ENCODE results near the gene PDZRN4.
"Not testable (repeated sequence)": the region's sequence is repeated elsewhere in the genome, so short reads cannot be mapped to it uniquely, and the experiment has no call there.

PDZRN4 gene

DNA sequence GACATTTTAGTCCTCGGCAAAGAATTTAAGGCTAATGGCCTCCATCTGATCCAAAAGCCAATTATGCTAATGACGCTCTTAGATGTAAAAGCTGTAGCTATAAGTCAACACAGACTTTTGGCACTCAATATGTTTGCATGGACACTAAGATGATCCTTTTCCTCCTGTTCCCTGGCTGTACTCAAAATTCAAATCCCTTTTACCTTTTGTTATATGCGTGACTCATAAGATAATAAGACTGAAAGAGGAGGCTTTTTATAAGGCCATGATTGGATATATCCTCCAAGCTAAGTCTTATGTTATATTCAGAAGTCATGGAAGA is 89.8 kb downstream of the PDZRN4 start:
- TF ChIP-seq, protein P1, sequence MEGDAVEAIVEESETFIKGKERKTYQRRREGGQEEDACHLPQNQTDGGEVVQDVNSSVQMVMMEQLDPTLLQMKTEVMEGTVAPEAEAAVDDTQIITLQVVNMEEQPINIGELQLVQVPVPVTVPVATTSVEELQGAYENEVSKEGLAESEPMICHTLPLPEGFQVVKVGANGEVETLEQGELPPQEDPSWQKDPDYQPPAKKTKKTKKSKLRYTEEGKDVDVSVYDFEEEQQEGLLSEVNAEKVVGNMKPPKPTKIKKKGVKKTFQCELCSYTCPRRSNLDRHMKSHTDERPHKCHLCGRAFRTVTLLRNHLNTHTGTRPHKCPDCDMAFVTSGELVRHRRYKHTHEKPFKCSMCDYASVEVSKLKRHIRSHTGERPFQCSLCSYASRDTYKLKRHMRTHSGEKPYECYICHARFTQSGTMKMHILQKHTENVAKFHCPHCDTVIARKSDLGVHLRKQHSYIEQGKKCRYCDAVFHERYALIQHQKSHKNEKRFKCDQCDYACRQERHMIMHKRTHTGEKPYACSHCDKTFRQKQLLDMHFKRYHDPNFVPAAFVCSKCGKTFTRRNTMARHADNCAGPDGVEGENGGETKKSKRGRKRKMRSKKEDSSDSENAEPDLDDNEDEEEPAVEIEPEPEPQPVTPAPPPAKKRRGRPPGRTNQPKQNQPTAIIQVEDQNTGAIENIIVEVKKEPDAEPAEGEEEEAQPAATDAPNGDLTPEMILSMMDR (IDR thresholded peaks at IDR 0.05; ENCODE audit: low read length, missing control alignments), result no peak
- DNase-seq (ENCODE audit: low read depth), result no peak
- no peak overlapping the region for H3K4me3 ChIP-seq (replicated peaks; ENCODE audit: low read depth, low read length)

DNA sequence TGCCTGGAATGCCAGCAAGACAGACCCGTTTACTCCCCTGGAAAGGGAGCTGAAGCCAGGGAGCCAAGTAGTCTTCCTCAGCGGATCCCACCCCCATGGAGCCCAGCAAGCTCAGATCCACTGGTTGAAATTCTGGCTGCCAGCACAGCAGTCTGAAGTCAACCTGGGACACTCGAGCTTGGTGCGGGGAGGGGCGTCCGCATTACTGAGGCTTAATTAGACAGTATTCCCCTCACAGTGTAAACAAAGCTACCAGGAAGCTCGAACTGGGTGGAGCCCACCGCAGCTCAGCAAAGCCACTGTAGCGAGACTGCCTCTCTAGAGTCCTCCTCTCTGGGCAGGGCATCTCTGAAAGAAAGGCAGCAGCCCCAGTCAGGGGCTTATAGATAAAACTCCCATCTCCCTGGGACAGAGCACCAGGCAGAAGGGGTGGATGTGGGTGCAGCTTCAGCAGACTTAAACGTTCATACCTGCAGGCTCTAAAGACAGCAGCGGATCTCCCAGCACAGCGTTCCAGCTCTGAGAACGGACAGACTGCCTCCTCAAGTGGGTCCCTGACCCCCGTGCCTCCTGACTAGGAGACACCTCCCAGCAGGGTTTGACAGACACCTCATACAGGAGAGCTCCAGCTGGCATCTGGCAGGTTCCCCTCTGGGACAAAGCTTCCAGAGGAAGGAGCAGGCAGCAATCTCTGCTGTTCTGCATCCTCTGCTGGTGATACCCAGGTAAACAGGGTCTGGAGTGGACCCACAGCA is 92.4 kb downstream of the PDZRN4 start:
- H3K4me3 ChIP-seq (replicated peaks; ENCODE audit: low read depth, low read length); DNase-seq (ENCODE audit: low read depth): not testable (repeated sequence)

GRCh38 chr12:41285470-41285869 is 97.3 kb downstream of the PDZRN4 start:
- not testable (repeated sequence) for H3K4me3 ChIP-seq (replicated peaks; ENCODE audit: low read depth, low read length)

GRCh38 chr12:41286426-41286825 is 98.3 kb downstream of the PDZRN4 start:
- TF ChIP-seq, protein P1 (IDR thresholded peaks at IDR 0.05; ENCODE audit: low read length, missing control alignments), result no peak
- no peak overlapping the region for H3K4me3 ChIP-seq (replicated peaks; ENCODE audit: low read depth, low read length)
- no peak for DNase-seq (ENCODE audit: low read depth)

More at GRCh38 chr12:41285470-41285869, 97.3 kb downstream of the PDZRN4 start:
- DNase-seq (ENCODE audit: low read depth), result not testable (repeated sequence)

DNA sequence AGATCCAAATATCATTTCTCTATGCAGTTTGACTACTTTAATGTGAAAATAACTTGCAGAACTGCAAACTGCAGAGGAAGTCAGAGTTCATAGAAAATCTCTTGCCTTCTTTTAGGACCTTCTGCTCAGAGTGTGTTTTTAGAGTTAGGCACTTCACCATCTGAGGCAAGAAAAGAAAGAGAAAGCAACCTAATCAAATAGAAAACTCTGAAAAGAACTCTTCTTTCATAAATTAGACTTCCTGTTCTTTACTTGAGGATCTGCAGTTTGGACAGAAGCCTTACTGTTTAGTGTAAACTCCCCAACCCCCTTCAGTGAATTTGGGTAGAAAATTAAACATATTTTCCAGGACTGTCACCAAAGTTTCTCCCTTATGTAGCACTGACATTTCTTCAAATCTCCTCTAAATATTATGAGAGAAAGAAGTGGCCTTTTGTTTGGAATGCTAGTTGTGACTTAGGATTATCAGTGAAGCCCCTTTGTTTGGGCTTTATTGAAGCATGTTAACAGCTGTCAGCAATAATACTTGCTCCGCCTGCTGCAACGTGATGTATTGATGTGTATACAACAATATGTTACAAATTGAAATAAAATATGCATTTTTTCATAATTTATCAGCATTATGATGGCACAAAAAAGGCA is 99.5 kb downstream of the PDZRN4 start:
- no peak for DNase-seq (ENCODE audit: low read depth)
- no peak overlapping the region for H3K4me3 ChIP-seq (replicated peaks; ENCODE audit: low read depth, low read length)
- TF ChIP-seq, protein P1 (IDR thresholded peaks at IDR 0.05; ENCODE audit: low read length, missing control alignments), result no peak

- TF ChIP-seq, protein P1 (IDR thresholded peaks at IDR 0.05; ENCODE audit: low read length, missing control alignments), result no peak
- DNase-seq (ENCODE audit: low read depth), result no peak
- H3K4me3 ChIP-seq (replicated peaks; ENCODE audit: low read depth, low read length), result no peak overlapping the region
These were observed 100.2 kb downstream of the PDZRN4 start for GRCh38 chr12:41288142-41288811.

- DNase-seq (ENCODE audit: low read depth), result no peak
- TF ChIP-seq, protein P1 (IDR thresholded peaks at IDR 0.05; ENCODE audit: low read length, missing control alignments), result no peak
- H3K4me3 ChIP-seq (replicated peaks; ENCODE audit: low read depth, low read length), result no peak overlapping the region
These were observed 101.4 kb downstream of the PDZRN4 start for GRCh38 chr12:41289501-41289900.

All from fibroblast of pulmonary artery (primary cell).